KMS-11 (cell line): ENCODE measurements around the gene GRB2.

Experiments
- H2AFZ ChIP-seq: fragments of 200-600 bp; sonication (generic); 2 replicates; pipeline ENCODE4 v1.6.1; 2016; ENCODE audit warnings: antibody characterized with exemption, mixed run types, low read depth
- H3K27ac ChIP-seq: fragments of 200-600 bp; sonication (generic); 2 replicates; pipeline ENCODE4 v1.6.1; 2016; ENCODE audit warnings: mild to moderate bottlenecking, mixed run types
- H3K27me3 ChIP-seq: fragments of 200-600 bp; sonication (generic); 2 replicates; pipeline ENCODE4 v1.6.1; 2017; ENCODE audit warnings: mild to moderate bottlenecking, low read depth, mixed run types, moderate library complexity; ENCODE audit not compliant: insufficient read depth
- H3K36me3 ChIP-seq: fragments of 200-600 bp; sonication (generic); 2 replicates; pipeline ENCODE4 v1.6.1; 2017; ENCODE audit warnings: mild to moderate bottlenecking, mixed run types; ENCODE audit not compliant: insufficient read depth
- H3K4me1 ChIP-seq: fragments of 200-600 bp; sonication (generic); 2 replicates; pipeline ENCODE4 v1.6.1; 2016; ENCODE audit warnings: mild to moderate bottlenecking, low read depth, mixed run types; ENCODE audit not compliant: poor library complexity, severe bottlenecking
- H3K4me2 ChIP-seq: fragments of 200-600 bp; sonication (generic); 2 replicates; pipeline ENCODE4 v1.7.0; 2016; ENCODE audit warnings: mild to moderate bottlenecking, mixed run types
- H3K4me3 ChIP-seq: fragments of 200-600 bp; sonication (generic); IDR thresholded peaks from 2 replicates; pipeline ENCODE4 v1.6.1; 2017; ENCODE audit warnings: low read depth, low read length, mixed read lengths; ENCODE audit not compliant: insufficient read depth
- H3K79me2 ChIP-seq: fragments of 200-600 bp; sonication (generic); 2 replicates; pipeline ENCODE4 v1.6.1; 2016; ENCODE audit warnings: low read depth, mixed run types; ENCODE audit not compliant: insufficient read depth
- H3K9ac ChIP-seq: fragments of 200-600 bp; sonication (generic); 2 replicates; pipeline ENCODE4 v1.6.1; 2016; ENCODE audit warnings: mild to moderate bottlenecking, mixed run types
- H4K20me1 ChIP-seq: fragments of 200-600 bp; sonication (generic); 2 replicates; pipeline ENCODE4 v1.6.1; 2016; ENCODE audit warnings: mild to moderate bottlenecking, mixed run types; ENCODE audit not compliant: insufficient read depth
- TF ChIP-seq, protein P1 (sequence below): fragments of 200-600 bp; sonication (generic); conservative IDR thresholded peaks from 2 replicates; pipeline ENCODE4 v1.6.1; 2017; ENCODE audit warnings: low read depth, mild to moderate bottlenecking, antibody characterized with exemption, low read length, moderate library complexity, mixed read lengths

GRB2 gene

DNA sequence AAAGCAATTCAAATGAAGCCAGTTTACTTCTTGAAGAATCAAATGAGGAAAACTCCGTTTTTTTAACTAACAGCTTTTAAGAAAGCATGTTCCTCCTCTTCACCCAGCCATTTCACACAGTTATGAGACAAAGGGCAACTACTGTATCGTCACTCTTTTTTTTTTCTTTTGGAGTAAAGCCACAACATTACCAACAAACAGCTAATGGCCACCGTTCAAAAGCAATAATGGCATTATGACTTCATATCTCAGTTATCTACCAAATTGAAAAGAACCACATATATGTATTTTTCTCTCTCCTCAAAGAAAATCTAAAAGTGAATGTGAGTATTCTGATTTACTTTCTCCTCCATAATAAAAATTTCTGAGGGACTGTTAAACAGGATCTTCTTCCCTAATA is 14.5 kb downstream of the GRB2 start:
- Histone ChIP-seq H2AFZ (no peak overlapping the region), H3K4me3 (no peak overlapping the region), H3K27ac (no peak overlapping the region), H3K79me2 (peaks cover 97% of the 10 kb centered on the region), H3K9ac (no peak overlapping the region), H4K20me1 (peaks cover 27% of the 10 kb centered on the region), H3K27me3 (no peaks in the 10 kb centered on the region), H3K4me2 (no peak overlapping the region), H3K4me1 (peaks cover 28% of the 10 kb centered on the region), H3K36me3 (no peaks in the 10 kb centered on the region)
- TF ChIP-seq, protein P1, sequence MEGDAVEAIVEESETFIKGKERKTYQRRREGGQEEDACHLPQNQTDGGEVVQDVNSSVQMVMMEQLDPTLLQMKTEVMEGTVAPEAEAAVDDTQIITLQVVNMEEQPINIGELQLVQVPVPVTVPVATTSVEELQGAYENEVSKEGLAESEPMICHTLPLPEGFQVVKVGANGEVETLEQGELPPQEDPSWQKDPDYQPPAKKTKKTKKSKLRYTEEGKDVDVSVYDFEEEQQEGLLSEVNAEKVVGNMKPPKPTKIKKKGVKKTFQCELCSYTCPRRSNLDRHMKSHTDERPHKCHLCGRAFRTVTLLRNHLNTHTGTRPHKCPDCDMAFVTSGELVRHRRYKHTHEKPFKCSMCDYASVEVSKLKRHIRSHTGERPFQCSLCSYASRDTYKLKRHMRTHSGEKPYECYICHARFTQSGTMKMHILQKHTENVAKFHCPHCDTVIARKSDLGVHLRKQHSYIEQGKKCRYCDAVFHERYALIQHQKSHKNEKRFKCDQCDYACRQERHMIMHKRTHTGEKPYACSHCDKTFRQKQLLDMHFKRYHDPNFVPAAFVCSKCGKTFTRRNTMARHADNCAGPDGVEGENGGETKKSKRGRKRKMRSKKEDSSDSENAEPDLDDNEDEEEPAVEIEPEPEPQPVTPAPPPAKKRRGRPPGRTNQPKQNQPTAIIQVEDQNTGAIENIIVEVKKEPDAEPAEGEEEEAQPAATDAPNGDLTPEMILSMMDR: no peak

DNA sequence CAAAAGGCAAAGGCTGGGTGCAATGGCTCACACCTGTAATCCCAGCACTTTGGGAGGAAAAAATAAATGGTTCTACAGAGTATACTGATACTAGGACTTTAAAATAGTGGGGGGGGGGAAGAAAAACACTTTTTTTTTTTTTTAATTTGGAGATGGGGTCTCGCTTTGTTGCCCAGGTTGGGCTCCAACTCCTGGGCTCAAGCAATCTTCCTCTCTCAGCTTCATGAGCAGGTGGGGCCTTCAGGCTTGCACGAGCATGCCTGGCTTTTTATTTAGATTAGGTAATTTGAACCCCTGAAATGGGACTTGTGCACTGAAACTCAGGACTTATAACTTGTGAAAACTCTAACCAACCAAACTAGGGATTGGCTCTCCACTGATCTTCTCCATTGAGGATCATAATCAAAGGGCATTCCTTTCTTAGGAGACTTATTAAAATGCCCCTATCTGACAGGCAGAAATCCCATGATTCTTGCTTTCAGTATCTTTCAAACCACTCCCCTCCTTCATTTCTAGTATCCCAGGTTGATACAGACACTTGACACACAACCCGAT is 16.9 kb downstream of the GRB2 start:
- H3K4me2 ChIP-seq: no peak overlapping the region
- no peak overlapping the region for H3K4me3 ChIP-seq
- H3K4me1 ChIP-seq: peaks cover 13% of the 10 kb centered on the region
- TF ChIP-seq, protein P1: no peak
- peaks cover 15% of the 10 kb centered on the region for H4K20me1 ChIP-seq
- H3K27ac ChIP-seq: no peak overlapping the region
- H3K79me2 ChIP-seq: peaks cover 97% of the 10 kb centered on the region
- no peak overlapping the region for H2AFZ ChIP-seq
- H3K36me3 ChIP-seq: no peaks in the 10 kb centered on the region
- H3K27me3 ChIP-seq: no peaks in the 10 kb centered on the region
- no peak overlapping the region for H3K9ac ChIP-seq

DNA sequence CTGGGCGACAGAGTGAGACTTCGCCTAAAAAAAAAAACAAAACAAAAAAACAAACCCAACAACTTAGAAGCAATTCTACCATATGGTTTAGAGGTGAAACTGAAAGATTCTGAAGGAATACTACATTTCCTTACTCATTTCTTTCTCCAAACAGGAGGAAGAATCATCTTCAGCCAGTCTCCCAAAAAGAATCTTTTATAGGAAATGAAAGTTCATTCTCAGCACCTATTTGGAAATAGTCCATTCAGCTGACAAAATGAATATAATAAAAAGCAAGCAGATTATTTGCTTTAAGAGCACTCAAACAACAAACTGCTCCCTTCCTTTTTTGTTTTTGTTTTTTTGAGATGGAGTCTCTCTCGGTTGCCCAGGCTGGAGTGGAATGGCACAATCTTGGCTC is 17.7 kb downstream of the GRB2 start:
- Histone ChIP-seq H3K4me1 (peaks cover 5% of the 10 kb centered on the region), H3K4me3 (no peak overlapping the region), H3K27ac (no peak overlapping the region), H3K36me3 (no peaks in the 10 kb centered on the region), H3K27me3 (no peaks in the 10 kb centered on the region), H3K9ac (no peak overlapping the region), H3K4me2 (no peak overlapping the region), H2AFZ (no peak overlapping the region), H3K79me2 (peaks cover 97% of the 10 kb centered on the region), H4K20me1 (peaks cover 15% of the 10 kb centered on the region)
- TF ChIP-seq, protein P1: no peak

DNA sequence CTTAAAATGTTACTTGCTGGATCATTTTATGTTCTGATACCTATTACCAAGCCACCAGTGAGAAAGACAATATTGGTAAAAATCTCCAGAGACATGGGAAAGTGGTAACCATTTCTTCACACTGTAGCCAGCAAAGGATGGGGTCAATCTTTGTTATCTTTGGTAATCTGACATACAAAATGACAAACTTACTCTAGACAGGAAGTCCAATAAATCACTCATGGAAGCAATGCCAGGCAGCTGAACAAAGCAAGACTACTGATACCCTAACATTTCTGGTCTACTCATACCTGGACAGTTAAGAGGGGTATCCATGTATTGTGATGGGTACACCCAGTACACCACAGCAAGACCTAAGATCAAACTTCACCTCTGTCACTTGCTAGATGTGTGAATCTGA is 19.0 kb downstream of the GRB2 start:
- no peak overlapping the region for H3K9ac ChIP-seq
- no peaks in the 10 kb centered on the region for H3K27me3 ChIP-seq
- no peak overlapping the region for H3K27ac ChIP-seq
- H4K20me1 ChIP-seq: peaks cover 15% of the 10 kb centered on the region
- no peaks in the 10 kb centered on the region for H3K36me3 ChIP-seq
- no peak overlapping the region for H3K4me2 ChIP-seq
- peaks cover 4% of the 10 kb centered on the region for H3K4me1 ChIP-seq
- no peak overlapping the region for H2AFZ ChIP-seq
- H3K79me2 ChIP-seq: peaks cover 94% of the 10 kb centered on the region
- H3K4me3 ChIP-seq: no peak overlapping the region
- TF ChIP-seq, protein P1: no peak
